Measurements from ENCODE around the gene RAPSN. TPM values are rescaled to one million over a fixed set of nuclear protein-coding genes. Genes with fewer than 3 reads are reported as not detected.

RAPSN gene
- total RNA-seq, 1 experiment from 2014 or later = 2.0 TPM

DNA sequence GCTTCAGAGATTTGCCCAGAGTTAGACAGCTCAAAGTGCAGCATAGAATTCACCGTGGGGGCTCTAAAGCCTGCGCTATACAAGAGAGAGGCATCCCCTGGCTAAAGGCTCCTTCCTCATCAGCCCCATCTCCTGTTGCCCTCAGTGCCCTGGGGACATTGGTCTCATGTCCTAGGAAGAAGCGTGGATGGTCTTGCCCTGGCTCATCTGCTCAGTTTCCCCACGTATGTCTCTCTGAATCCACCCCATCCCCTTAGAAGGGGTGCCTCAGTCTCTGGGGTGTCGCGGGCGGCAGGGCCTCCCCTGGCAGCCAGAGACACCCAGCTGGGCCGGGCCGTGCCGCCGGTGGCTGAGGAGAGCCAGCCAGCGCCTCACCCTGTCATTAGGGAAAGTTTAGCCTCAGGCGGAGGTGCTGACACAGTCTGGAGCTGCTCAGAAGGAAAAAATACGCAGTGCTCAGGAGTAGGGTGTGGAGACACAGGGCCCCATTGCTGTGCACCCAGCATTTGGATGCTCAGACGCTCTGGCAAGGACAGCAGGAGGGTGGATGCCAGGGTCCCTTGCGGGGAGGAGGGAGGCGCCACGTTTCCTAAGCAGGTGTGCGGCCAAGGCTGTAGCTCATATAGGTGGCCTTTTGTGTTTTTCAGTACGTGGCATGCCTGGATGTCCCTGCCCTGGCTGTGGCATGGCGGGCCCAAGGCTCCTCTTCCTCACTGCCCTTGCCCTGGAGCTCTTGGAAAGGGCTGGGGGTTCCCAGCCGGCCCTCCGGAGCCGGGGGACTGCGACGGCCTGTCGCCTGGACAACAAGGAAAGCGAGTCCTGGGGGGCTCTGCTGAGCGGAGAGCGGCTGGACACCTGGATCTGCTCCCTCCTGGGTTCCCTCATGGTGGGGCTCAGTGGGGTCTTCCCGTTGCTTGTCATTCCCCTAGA lies 39.2 kb downstream of the RAPSN start:
- Mint-ChIP-seq H3K9me3 (ENCODE audit: unreplicated experiment) (no peaks in the 10 kb centered on the region), H3K27ac (ENCODE audit: unreplicated experiment) (peak overlapping the region; percentile 74), H3K4me1 (ENCODE audit: low read depth, unreplicated experiment) (peaks cover 14% of the 10 kb centered on the region), H3K4me3 (ENCODE audit: unreplicated experiment) (peak overlapping the region; percentile 89), H3K36me3 (ENCODE audit: insufficient read depth, unreplicated experiment) (peaks cover 21% of the 10 kb centered on the region), H3K27me3 (ENCODE audit: insufficient read depth, unreplicated experiment) (no peaks in the 10 kb centered on the region)
- intact Hi-C loops (cut with micrococcal nuclease; ENCODE audit: unreplicated experiment) = loop anchor here (5.0 kb wide), 1 partner anchor 152 kb away; the partner anchor contains the start of gene NR1H3
- BruUV-seq (replicated peaks) = no TSS peak
- no peaks in the 10 kb centered on the region for H3K9me3 ChIP-seq
- TF ChIP-seq, protein P1, sequence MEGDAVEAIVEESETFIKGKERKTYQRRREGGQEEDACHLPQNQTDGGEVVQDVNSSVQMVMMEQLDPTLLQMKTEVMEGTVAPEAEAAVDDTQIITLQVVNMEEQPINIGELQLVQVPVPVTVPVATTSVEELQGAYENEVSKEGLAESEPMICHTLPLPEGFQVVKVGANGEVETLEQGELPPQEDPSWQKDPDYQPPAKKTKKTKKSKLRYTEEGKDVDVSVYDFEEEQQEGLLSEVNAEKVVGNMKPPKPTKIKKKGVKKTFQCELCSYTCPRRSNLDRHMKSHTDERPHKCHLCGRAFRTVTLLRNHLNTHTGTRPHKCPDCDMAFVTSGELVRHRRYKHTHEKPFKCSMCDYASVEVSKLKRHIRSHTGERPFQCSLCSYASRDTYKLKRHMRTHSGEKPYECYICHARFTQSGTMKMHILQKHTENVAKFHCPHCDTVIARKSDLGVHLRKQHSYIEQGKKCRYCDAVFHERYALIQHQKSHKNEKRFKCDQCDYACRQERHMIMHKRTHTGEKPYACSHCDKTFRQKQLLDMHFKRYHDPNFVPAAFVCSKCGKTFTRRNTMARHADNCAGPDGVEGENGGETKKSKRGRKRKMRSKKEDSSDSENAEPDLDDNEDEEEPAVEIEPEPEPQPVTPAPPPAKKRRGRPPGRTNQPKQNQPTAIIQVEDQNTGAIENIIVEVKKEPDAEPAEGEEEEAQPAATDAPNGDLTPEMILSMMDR (IDR thresholded peaks at IDR 0.05; ENCODE audit: insufficient read depth in 1 of 2, low read depth in 1 of 2, low read length in 1 of 2, severe bottlenecking in 1 of 2, unreplicated experiment in 1 of 2) = no peak
- H3K27me3 ChIP-seq (replicated peaks; ENCODE audit: control insufficient read depth, insufficient read depth, low read length) = no peaks in the 10 kb centered on the region
- peak overlapping the region; percentile 70 for H3K4me3 ChIP-seq (ENCODE audit: low read depth, low read length)
- ChIA-PET POLR2A (no interaction called here), CTCF (no interaction called here)
- no peaks in the 10 kb centered on the region for H3K36me3 ChIP-seq (ENCODE audit: control insufficient read depth, insufficient read depth, low read length)
- peaks cover 9% of the 10 kb centered on the region; the same call in 1 of the 2 replicates for H3K4me1 ChIP-seq
- no peak for DNase-seq

DNA sequence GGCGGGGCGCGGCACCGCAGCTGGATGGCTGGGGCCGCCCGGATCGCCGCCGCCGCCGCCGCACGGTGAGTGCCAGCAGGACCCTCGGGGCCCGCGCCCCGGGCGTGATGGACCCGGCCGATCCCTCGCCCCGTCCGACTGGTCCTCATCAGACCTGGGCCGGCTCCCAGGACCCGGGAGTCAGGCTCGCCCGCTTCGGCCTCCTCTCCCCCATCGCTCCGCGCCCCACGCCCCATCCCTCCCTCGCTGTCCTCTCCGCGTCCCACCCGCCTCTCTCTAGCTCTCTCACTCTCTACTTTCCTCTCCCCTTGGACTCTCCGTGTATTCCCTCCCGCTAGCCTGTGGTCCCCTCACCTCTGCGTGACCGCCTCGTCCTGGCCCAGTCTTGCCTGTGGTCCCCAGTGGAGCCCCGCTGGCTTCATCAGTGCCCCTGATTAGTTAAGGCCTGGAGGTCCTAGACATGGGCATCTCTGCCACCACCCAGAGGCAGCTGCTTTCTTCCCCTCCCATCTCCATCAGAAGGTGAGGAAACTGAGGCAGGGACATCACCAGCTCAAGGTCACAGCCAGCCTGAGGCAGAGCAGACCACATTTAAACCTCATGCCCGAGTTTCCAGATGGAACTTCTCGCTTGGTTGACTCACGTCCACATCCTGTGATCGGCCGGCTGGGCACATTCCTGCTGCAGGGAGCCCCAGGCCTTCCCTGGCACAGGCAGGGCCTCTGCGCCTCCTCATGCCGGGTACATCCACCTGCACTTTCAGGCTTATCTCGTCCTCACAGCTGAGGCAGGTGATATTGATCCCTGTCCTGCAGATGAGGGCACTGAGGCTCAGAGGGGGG lies 40.1 kb downstream of the RAPSN start:
- Mint-ChIP-seq H3K36me3 (ENCODE audit: insufficient read depth, unreplicated experiment) (peaks cover 16% of the 10 kb centered on the region), H3K27me3 (ENCODE audit: insufficient read depth, unreplicated experiment) (no peaks in the 10 kb centered on the region), H3K4me1 (ENCODE audit: low read depth, unreplicated experiment) (peaks cover 11% of the 10 kb centered on the region), H3K4me3 (ENCODE audit: unreplicated experiment) (peak overlapping the region; percentile 89), H3K9me3 (ENCODE audit: unreplicated experiment) (no peaks in the 10 kb centered on the region), H3K27ac (ENCODE audit: unreplicated experiment) (peak overlapping the region; percentile 74)
- TSS peak; percentile 43 for BruUV-seq (replicated peaks)
- Histone ChIP-seq H3K4me3 (ENCODE audit: low read depth, low read length) (peak overlapping the region; percentile 70), H3K36me3 (ENCODE audit: control insufficient read depth, insufficient read depth, low read length) (no peaks in the 10 kb centered on the region), H3K9me3 (no peaks in the 10 kb centered on the region), H3K4me1 (peaks cover 9% of the 10 kb centered on the region; the same call in 1 of the 2 replicates), H3K27me3 (replicated peaks; ENCODE audit: control insufficient read depth, insufficient read depth, low read length) (no peaks in the 10 kb centered on the region)
- ChIA-PET POLR2A (interaction anchor here (0.5 to 1.0 kb wide), 3 partner anchors 15 to 35 kb away, joined by 3 to 5 read pairs (median 4); partner anchors contain the start of gene PSMC3), CTCF (no interaction called here)
- DNase-seq = peak in 1 of 2 experiments; percentile 40
- TF ChIP-seq, protein P1 (IDR thresholded peaks at IDR 0.05; ENCODE audit: insufficient read depth in 1 of 2, low read depth in 1 of 2, low read length in 1 of 2, severe bottlenecking in 1 of 2, unreplicated experiment in 1 of 2) = no peak
- intact Hi-C loops (cut with micrococcal nuclease; ENCODE audit: unreplicated experiment) = loop anchor here (1.0 to 5.0 kb wide), 4 partner anchors 17 to 444 kb away; partner anchors contain the start of genes NR1H3 and PSMC3

Measured in Caco-2 (cell line).